ENCODE results near the gene PCNT.
"Not testable (repeated sequence)": the region's sequence is repeated elsewhere in the genome, so short reads cannot be mapped to it uniquely, and the experiment has no call there.

The PCNT gene

DNA sequence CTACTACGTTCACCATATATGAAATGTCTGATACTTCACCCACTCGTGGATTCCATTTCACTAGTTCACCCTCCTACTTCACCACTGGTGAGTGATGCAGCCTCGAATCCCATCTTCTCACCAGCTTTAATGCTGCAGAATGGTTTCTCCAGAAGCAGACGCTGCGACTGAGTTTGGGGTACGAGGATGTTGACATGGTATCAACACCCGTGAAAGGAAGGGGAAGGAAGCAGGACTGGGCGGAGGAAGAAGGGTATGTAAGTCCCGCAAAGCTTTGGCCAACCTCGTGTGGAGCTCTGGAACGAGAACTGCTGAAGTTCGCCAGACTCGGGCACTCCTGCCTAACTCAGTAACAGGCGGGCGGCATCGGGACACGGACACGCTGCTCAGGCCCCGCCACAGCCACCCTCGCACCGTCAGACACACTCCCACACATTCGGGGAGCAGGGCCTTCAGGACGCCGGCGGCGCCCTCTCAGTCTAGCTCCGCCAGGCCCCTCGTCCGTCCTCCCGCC, 133.9 kb downstream of the PCNT start:
- DNase-seq = peak; percentile 7

DNA sequence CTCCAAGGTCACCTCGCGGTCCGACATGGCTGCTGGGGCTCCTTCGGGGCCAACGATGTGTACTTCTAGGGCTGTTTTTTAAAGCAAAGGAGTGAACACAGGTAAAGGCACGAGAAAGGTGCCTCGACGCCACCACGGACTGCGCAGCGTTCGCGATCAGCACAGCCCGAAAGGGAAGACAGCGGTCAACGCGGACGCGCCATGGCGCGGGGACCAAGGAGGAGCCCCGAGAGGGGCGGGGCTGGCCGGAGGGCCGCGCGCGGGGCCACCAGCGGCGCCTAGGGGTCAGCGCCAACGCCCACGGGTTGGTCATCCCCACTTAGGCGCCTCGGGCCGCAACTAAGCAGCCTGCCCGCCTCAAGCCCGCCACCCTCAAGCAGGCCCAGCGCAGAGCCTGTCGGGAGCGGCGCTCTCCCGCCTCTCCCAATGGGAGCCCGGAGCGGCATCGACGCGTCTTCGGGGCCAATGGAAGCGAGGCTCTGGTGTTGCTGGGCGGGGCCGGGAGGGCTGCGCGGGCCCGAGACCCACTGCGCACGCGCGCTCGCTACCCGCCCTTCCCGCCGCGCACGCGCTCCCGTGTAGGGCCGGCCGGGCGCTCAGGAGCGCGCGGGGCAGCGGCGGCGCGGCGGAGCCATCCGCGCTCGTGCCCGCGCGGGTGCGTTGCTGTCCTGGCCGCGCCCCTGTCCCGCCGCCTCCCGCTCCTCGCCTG, 134.5 kb downstream of the PCNT start, which contains the start of gene DIP2A:
DIP2A (plus strand) TSS at position 577 of the 709 bp plus-strand sequence. CDS start 241 bp downstream, outside the sequence.
- DNase-seq = peak; percentile 95

DNA sequence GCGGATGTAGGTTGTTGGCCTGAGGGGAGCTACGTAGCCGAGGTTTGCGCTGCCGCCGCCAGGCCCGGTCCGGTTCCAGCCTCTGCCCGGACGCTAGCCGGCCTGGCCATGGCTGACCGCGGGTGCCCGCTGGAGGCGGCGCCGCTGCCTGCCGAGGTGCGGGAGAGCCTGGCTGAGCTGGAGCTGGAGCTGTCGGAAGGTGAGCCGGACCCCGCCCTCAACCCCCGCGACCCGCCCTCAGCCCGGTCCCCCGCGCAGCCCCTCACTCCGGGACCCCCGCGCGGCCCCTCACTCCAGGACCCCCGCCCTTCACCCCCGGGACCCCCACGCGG, 135.0 kb downstream of the PCNT start:
- DNase-seq = no peak

DNA sequence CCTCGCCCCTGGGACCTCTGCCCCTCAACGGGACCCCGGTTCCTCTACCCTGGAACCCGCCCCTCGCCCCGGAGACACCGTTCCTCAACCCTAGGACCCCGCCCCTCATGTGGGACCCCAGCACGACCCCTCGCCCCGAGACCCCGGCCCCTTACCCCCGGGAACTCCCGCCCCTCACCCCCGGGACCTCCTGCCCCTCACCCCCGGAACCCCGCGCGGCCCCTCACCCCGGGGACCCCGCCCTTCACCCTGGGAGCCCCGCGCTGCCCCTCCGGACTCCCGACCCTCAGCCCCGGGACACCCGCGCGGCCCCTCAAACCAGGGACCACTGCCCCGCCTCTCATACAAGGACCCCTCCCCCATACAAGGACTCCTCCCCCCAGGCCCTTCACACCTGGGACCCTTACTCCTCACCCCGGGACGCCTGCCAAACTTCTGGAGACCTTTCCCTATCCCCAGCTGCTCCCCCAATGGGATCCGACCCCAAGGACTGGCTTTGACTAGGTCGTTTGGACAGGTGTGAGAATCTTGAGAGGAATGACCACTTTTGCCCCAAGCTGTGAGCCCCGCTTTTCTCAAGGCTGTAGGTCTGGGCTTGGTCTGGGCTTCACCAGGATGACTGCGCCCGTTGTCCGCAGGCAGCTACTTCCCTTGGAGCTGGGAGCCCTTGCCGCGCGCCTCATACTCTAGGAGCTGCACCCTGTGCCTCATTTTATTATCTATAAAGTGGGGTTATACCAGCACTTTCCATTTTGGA, 135.6 kb downstream of the PCNT start:
- DNase-seq = no peak

DNA sequence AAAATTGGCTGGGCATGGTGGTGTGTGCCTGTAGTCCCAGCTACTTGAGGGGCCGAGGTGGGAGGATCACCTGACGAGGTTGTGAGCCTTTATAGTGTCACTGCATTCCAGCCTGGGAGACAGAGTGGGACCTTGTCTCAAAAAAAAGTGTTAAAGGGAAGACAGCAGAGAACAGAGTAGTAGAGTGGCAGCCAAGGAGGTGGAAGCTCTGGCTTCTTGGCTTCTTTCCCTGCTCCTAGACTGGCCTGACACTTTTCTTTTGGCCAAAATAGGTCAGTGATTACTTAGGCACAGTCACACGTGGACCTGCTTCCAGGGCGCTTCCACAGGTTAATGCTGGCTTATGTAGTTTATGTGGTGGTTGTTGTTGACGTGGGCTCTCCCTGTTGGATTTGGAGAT, 138.0 kb downstream of the PCNT start:
- no peak for DNase-seq

DNA sequence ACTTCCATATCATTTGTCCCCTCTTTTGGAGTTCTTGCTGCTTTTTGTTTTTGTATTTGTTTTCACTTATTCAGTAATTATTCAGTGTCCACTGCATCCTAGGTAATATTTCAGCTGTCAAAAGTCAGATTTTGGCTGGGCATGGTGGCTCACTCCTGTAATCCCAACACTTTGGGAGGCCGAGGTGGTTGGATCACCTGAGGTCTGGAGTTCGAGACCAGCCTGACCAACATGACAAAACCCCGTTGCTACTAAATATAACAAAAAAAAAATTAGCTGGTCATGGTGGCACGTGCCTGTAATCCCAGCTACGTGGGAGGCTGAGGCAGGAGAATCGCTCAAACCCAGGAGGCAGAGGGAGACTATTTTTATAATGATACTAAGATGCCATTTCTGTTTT, 141.2 kb downstream of the PCNT start:
- not testable (repeated sequence) for DNase-seq

DNA sequence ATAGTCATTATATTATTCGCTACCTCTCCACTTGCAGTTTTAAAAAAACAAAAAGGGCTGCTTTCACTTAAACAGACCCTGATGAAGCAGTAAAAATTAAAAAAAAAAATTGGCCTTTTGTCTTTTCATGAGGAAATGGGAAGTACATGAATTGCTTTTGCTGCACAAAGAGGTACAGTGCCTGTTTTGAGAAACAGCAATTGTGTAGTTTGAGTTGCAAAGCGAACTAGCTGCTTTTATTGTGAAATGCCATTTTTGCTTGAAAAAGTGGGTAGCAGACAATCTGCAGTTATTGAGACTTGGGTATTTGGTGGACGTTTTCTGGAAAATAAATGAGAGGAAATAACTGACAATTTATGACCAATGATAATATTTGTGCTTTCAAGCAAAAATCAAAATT, 141.7 kb downstream of the PCNT start:
- no peak for DNase-seq

DNA sequence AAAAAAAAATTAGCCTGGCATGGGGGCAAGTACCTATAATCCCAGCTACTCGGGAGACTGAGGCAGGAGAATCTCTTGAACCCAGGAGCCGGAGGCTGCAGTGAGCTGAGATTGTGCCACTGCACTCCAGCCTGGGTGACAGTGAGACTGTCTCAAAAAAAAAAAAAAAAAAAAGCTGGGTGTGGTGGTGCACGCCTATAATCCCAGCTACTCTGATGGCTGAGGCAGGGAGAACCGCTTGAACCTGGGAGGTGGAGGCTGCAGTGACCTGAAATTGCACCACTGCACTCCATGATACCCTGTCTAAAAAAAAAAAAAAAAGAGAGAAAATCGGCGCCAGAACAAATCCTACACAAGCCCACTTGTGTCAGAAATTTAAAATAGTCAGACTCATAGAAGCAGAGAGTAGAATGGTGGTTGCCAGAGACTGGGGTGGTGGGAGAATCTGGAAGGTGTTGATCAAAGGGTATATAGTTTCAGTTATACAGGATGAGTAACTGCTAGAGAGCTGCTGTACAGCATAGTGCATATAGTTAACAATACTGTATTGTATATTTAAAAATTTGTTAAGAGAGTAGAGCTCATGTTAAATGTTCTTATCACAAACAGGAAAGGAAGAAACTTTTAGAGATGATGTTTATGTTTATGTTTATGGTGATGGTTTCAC, 144.3 kb downstream of the PCNT start:
- DNase-seq = no peak

DNA sequence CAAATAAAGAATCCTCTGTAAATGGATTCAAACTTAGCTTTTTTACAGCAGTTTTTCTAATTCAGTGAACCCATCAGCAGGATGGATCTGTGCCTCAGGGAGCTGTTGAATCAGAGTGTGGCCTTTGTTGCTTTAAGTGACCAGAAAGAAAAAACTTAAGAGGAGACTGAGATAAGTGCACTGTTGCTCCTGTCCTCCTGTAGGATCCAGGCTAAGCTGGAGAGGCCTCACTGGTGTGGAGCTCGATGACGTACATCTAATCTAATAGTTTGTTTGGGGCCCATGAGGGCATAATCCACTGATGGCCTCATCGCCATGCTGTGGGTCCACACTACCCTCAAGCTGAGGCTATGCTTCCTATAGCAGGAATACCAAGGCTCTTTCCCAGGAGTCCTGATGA, 145.3 kb downstream of the PCNT start:
- DNase-seq = no peak

DNA sequence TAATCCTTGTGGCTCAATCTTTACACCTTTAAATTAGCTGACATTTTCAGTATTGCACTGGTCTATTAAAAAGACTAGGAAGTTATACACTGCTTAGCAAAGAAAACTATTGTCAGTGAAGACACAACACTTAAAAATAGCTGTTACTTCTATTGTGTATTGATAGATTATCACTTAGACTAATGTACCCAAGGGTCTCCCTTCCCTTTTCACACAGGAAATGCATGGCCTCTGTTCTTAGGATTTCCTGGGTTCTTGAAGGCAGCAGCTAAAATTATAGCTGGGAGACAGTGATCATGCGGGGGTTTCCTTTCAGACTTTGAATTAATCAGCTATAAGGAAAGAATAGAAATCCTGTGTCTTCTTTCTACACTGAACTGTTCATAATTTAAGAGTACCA, 147.6 kb downstream of the PCNT start:
- DNase-seq = no peak

DNA sequence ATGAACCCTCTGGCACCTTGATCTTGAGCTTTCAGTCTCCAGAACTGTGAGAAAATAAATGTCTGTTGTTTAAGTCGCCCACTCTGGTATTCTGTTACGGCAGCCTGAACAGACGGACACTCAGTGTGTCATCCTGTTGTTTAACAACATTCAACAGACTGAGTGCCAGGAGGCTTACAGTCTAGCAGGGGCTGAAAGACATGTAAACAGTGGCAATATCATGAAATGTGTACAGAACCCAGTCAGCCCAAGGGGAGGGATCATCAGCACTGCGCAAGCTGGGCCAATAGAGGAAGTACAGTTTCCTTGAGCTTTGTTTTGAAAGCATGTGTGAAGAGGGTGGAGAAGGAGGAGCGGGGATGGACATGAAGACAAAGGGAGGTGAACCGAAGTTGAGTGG, 148.3 kb downstream of the PCNT start:
- DNase-seq = peak; percentile 42

DNA sequence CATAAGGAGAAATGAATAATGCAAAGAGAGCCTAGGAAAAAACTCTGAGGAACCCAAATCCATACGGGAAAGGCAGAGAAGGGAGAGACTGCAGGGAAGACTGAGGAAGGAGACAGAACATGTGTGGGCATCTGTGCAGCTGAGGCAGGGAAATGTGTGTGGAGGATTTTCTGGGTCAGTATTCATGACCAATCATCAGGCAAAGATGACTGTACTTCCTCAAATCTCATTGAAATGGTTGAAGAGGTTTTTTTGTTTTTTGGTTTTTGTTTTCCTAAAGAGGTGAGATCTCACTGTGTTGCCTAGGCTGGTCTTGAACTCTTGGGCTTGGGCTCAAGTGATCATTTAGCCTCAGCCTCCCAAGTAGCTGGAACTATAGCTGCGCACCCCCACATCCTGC, 150.4 kb downstream of the PCNT start:
- no peak for DNase-seq

DNA sequence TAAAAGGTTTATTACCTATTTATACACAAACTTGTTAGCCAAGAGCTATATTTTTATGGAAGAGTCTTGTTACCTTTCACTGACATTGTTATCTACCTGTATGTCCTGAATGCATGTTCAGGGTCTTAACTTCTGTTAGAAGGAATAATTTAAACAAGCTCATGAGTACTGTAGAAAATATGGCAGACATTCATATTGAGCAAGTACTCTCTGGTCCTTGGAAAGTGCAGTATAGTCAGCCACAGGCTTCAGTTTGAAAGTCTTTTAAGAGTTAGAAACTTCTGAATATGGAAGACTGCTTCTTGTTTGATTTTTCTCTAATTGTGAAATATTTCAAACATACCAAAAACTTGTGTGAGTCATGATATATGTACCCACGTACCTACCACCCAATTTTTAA, 151.3 kb downstream of the PCNT start:
- no peak for DNase-seq

DNA sequence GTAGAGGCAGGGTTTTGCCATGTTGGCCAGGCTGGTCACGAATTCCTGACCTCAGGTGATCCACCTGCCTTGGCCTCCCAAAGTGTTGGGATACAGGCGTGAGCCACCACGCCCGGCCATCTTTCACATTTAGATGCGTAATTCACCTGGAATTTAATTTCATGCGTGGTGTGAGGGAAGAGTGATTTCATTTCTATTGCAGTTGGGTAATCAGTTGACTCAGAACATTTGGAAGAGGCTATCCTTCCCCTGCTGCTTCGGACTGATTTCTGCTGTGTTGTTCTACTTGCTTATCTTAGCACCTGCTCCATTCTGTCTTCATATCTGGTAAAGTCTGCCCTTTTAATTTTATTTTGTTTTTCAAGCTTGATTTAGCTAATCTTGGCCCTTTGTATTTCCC, 153.8 kb downstream of the PCNT start:
- no peak for DNase-seq

DNA sequence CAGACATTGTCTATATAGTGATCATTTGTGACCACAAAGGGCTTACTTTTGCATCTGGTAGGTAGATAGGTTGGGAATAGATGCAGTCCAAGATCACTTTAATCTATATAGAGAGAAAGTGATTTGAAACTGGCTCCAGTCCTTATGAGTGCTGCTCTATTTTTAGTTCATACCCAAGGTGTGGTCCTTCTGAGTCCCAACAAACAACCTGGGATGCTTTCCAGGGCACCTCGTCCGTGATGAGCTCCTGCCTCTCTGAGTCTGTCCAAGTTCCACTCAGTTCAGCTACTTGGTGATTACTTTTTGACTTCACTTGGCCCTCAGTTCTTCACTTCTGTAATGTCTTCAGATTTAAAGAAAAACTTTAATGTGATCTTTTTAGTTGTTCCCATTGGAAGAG, 155.0 kb downstream of the PCNT start:
- DNase-seq = no peak

DNA sequence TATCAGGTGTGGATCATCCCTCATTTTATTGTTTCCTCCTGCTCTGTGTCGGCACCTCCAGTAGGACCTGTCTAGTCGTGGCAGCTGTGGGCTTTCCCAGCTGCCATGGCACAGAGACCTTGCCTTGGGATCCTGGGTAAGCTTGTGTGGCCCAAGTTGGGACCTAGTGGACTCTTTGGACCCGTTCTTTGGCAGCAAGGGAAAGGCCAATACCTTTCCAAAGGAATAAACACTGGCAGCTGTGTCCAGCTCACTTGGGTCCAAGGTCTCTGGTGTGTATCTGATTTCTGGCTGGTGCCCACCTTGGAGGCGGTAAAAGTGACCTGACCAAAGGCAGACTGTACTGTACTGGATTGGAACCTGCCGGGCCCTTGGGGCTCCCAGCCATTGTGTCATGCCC, 156.5 kb downstream of the PCNT start:
- no peak for DNase-seq

DNA sequence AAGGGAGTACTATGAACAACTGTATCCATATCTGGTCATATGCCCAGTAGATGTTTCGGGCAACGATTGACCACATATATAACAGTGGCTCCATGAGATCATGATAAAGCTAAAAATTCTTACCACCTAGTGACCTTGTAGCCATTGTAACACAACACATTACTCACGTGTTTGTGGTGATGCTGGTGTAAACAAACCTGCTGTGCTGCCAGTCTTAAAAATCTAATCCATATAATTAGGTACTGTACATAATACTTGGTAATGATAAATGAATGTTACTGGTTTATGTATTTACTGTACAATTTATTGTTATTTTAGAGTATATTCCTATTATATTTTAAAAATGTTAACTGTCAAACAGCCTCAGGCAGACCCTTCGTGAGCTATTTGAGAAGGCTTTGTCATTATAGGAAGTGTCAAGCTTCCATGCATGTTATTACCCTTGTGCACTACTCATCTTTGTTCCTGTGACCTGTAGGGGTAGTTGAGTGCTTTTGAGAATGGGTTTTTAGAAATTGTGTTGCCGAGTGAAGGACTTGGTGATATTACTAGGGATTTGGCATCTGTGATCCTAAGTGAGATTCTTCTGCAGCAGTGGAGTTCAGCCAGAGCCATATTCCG, 158.4 kb downstream of the PCNT start:
- DNase-seq = no peak

DNA sequence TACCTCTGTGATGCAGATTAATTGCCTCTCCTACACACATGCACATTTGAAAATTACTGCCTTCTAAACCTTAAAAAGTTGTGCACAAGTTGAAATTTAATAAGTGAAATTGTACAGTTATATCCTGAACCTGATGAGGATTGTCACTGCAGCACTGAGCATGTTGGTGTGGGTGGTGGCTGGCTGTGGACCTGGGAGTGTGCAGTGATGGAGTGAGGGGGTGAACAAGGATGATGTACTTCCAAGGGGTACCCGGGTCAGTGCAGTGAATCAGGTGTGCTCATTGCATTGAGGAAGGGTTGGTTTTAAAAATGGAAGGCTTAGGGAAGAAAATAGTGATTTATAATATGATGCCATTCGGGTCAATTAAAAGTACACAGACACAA, 158.9 kb downstream of the PCNT start:
- DNase-seq = no peak

DNA sequence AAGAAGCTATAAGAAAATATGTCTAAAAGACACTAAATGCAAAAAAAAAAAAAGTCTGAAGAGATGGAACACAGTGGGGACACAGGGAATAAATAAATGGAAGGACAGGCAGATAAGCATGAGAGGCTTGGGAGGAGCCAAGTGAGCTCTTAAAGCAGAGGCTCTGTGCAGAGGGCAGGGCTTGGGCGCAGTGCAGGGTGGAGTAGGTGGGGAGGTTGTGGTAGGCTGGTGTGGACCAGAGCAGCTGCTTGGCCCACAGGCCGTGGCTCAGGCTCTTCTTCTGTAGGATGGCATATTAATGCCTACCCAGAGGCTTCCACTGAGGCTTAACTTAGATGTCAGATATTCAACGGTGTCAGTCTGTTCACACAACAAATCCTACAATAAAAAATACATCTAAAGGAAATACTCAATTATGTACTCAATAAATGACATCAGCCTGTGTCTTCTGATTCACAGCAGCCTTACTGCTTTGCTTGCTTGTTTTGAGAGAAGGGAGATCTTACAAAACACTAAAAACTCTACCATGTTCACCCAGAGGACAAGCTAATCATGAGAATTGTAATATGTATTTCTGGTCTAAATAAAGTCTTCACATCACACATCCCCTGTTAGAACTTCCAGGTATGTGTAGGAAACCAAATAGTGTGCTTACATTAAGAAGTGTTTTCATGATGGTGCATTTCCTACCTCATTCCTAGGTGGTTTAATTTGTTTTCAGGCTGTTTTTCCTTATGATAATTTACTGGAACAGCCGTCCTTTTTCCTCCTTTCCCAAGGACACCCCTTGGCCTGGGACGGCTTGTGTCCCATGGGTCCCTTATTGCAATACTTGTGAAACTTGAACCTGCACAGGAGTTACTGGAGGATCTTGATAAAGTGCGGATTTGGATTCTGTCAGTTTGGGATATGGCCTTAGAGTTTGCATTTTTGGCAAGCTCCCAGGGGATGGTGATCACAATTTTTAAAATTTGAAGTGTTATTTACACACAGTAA, 159.6 kb downstream of the PCNT start:
- DNase-seq = no peak

DNA sequence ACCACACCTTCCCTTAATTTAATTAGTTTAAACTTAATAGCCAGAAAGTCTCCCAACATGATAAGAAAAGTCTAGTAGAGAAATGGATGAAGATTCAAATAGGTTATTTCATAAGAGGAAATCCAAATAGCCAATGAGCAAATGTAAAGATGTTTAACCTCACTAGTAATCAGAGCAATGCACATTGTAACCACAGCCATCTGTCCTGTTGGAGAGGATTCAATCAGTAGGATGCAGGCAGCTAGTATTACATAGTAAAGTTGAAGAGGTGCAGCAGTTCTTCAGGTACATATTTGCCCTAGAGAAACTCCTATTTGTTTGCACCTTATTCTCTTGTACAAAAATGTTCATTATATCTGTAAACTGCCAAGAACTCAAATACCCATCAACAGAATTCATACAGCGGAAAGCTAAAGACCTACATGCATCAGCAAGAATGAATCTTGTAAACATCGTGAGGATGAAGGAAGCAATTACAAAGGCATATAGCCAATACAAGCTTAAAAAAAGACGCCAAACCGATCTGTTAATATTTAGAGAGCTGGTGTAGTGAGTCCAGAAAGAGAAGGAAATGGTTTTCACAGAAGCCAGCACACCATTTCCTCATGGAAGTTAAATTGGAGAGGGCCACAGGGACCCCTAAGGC, 162.6 kb downstream of the PCNT start:
- DNase-seq = no peak

DNA sequence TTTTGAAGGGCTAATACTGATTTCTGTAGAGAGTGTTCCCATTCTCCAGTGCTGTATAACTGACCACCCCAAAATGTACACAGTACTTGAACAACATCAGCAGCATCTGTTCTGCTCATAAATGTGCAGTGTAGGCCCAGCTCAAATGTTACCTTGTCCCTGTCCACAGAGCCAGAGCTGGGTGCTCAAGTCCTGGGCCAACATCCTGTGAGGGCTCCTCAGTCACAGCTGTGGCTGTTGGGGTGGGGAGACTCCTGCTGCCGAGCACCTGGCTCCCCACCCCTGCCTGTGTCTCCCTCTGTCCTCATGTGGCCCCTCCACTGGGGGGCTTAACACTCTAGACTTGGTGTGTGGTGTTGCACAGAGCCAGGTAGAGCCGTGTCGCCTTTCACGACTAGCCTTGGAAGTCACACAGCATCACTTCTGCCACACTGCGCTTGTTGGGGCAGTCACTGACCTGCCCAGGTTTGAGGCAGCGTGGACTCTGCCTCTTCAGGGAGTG, 165.3 kb downstream of the PCNT start:
- DNase-seq = no peak

DNA sequence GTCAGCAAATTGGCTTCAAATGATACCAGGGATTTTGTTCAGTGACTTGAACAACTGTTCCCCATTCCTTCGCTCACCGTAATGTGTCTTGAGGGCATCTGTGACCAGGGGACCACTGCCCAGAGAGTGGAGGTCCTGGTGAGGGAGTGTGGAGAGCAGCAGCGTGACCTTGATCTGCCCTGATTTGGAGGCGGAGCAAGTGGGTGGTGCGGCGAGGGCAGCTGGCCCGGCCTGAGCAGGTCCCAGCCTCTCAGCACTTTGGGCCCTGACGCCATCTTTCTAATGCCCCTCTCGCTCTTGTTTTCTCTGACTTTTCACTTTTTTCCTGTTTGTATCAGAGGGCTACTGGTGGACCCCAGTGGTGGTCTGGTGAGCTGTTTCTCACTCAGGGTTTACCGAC, 165.8 kb downstream of the PCNT start:
- no peak for DNase-seq
